OCI-LY3 (cell line): ENCODE data around the gene TBC1D5.
"Not testable (repeated sequence)": the region's sequence is repeated elsewhere in the genome, so short reads cannot be mapped to it uniquely, and the experiment has no call there.

ENCODE experiments used
- H2AFZ ChIP-seq: fragments of 200-600, 300-600 bp; shearing (Covaris generic); 2 replicates; pipeline ENCODE4 v1.6.0; 2014; ENCODE audit warnings: antibody characterized with exemption, low read depth, low read length
- H3K27ac ChIP-seq: fragments of 200-600, 300-600 bp; sonication (generic); 2 replicates; pipeline ENCODE4 v1.5.1; 2014; ENCODE audit warnings: mild to moderate bottlenecking, low read length, moderate library complexity, mixed read lengths
- H3K27me3 ChIP-seq: fragments of 200-600, 300-600 bp; sonication (generic); 2 replicates; pipeline ENCODE4 v1.6.1; 2014; ENCODE audit warnings: low read depth, low read length, mixed read lengths
- H3K36me3 ChIP-seq: fragments of 200-600, 300-600 bp; sonication (generic); replicated peaks from 2 replicates; pipeline ENCODE3; 2014; ENCODE audit warnings: low read depth, low read length, mixed read lengths
- H3K4me1 ChIP-seq: fragments of 300-600, 200-600 bp; sonication (generic); 2 replicates; pipeline ENCODE4 v1.6.1; 2014; ENCODE audit warnings: low read length, mixed read lengths
- H3K4me2 ChIP-seq: fragments of 200-600, 300-600 bp; sonication (generic); 2 replicates; pipeline ENCODE4 v1.6.1; 2014; ENCODE audit warnings: low read length, mixed read lengths
- H3K4me3 ChIP-seq: fragments of 300-600, 200-600 bp; sonication (generic); 2 replicates; pipeline ENCODE4 v1.5.1; 2014; ENCODE audit warnings: antibody characterized with exemption, mild to moderate bottlenecking, low read length, moderate library complexity
- H3K79me2 ChIP-seq: fragments of 300-600, 200-600 bp; shearing (Covaris generic); 2 replicates; pipeline ENCODE4 v1.6.1; 2014; ENCODE audit warnings: mild to moderate bottlenecking, low read length, mixed read lengths
- H3K9ac ChIP-seq: fragments of 300-600, 200-600 bp; shearing (Covaris generic); 2 replicates; pipeline ENCODE4 v1.6.0; 2014; ENCODE audit warnings: mild to moderate bottlenecking, low read length, moderate library complexity
- H3K9me3 ChIP-seq: fragments of 200-600, 300-600 bp; shearing (Covaris generic); 2 replicates; pipeline ENCODE4 v1.6.1; 2014; ENCODE audit warnings: low read length, mixed read lengths; ENCODE audit not compliant: insufficient read depth
- H4K20me1 ChIP-seq: fragments of 200-600, 300-600 bp; sonication (generic); 2 replicates; pipeline ENCODE4 v1.6.1; 2016; ENCODE audit warnings: low read length, mixed read lengths; ENCODE audit not compliant: insufficient read depth
- EZH2phosphoT487 ChIP-seq: fragments of 200-600 bp; shearing (Covaris generic); IDR thresholded peaks from 2 replicates; pipeline ENCODE4 v1.6.1; 2018; ENCODE audit warnings: antibody characterized with exemption, mixed run types, low read depth
- TF ChIP-seq, protein P1 (sequence below): fragments of 200-600, 300-600 bp; sonication (generic); IDR thresholded peaks from 2 replicates; pipeline ENCODE4 v1.5.1; 2014; ENCODE audit warnings: antibody characterized with exemption, low read length, low read depth

The TBC1D5 gene

DNA sequence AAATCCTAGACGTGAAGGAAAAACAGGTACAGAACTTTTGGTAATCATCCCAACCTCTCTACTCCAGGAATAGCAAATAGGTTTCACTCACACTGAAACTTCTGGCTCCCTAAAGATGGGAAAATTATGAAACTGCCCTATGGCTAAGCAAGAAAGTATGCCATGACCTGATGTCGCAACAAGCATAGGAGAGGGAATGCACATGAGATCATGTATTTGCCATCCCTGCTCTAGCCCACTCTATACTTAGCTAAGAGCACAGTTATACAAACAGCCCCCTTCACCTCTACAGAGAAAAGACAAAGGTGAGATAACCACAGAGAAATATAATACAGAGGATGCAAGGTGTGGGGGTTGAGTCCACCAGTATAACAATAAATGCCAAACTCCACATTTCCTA lies 102.7 kb downstream of the TBC1D5 start:
- Histone ChIP-seq H3K36me3 (no peaks in the 10 kb centered on the region), H3K4me2 (no peak overlapping the region), H4K20me1 (peaks cover 11% of the 10 kb centered on the region; the same call in 1 of the 2 replicates), H3K79me2 (peaks cover 5% of the 10 kb centered on the region; the same call in 1 of the 2 replicates), H2AFZ (no peak overlapping the region), H3K4me3 (no peak overlapping the region), H3K4me1 (no peaks in the 10 kb centered on the region), H3K9ac (no peak overlapping the region), H3K27me3 (no peaks in the 10 kb centered on the region), H3K27ac (no peak overlapping the region), H3K9me3 (no peaks in the 10 kb centered on the region)
- TF ChIP-seq, protein P1, sequence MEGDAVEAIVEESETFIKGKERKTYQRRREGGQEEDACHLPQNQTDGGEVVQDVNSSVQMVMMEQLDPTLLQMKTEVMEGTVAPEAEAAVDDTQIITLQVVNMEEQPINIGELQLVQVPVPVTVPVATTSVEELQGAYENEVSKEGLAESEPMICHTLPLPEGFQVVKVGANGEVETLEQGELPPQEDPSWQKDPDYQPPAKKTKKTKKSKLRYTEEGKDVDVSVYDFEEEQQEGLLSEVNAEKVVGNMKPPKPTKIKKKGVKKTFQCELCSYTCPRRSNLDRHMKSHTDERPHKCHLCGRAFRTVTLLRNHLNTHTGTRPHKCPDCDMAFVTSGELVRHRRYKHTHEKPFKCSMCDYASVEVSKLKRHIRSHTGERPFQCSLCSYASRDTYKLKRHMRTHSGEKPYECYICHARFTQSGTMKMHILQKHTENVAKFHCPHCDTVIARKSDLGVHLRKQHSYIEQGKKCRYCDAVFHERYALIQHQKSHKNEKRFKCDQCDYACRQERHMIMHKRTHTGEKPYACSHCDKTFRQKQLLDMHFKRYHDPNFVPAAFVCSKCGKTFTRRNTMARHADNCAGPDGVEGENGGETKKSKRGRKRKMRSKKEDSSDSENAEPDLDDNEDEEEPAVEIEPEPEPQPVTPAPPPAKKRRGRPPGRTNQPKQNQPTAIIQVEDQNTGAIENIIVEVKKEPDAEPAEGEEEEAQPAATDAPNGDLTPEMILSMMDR: no peak
- TF ChIP-seq EZH2phosphoT487: no peak

DNA sequence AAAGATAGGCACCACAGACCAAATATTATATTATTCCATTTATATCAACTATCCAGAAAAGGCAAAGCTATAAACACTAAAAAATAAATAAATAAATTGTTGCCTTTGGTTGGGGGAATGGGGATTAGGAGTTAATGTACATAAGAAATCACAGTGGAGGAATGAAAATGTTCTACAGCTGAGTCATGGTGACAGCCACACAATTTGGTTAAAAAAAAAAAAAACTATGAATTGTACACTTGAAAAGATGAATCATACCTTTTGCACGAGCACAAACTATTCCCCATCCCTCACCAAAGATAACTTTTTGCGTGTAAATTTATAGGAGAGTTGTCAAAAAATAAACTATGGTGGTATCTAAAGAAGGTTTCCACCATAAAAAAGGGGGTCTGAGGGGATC lies 103.2 kb downstream of the TBC1D5 start:
- H3K27me3 ChIP-seq: no peaks in the 10 kb centered on the region
- no peak overlapping the region for H2AFZ ChIP-seq
- no peak overlapping the region for H3K9ac ChIP-seq
- H3K4me2 ChIP-seq: no peak overlapping the region
- no peaks in the 10 kb centered on the region for H3K36me3 ChIP-seq
- no peaks in the 10 kb centered on the region for H3K9me3 ChIP-seq
- H3K79me2 ChIP-seq: peaks cover 5% of the 10 kb centered on the region; the same call in 1 of the 2 replicates
- TF ChIP-seq, protein P1: no peak
- TF ChIP-seq EZH2phosphoT487: no peak
- H3K4me3 ChIP-seq: no peak overlapping the region
- H3K27ac ChIP-seq: no peak overlapping the region
- H4K20me1 ChIP-seq: peaks cover 11% of the 10 kb centered on the region; the same call in 1 of the 2 replicates
- H3K4me1 ChIP-seq: no peaks in the 10 kb centered on the region

DNA sequence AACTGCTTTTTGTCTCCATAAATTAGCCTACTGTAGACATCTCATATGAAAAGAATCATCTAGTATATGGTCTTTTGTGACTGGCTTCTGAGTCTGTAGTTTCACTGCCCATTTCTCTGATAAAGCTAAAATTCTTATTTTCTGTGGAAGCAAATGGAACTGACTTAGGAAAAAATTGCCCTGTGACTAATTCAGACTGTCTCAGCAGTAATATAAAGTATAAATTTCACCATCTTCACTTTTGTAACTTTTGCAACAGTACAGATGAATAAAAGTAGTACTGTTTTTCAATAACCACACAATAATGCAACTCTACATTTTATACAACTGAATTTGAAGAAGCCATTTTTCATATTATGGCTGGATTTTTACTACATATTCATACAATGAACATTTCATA lies 104.1 kb downstream of the TBC1D5 start:
- no peak overlapping the region for H3K27ac ChIP-seq
- H3K79me2 ChIP-seq: peaks cover 5% of the 10 kb centered on the region; the same call in 1 of the 2 replicates
- no peaks in the 10 kb centered on the region for H3K36me3 ChIP-seq
- H3K4me1 ChIP-seq: no peaks in the 10 kb centered on the region
- H3K4me3 ChIP-seq: no peak overlapping the region
- H3K9me3 ChIP-seq: no peaks in the 10 kb centered on the region
- no peak overlapping the region for H3K9ac ChIP-seq
- H4K20me1 ChIP-seq: peaks cover 11% of the 10 kb centered on the region; the same call in 1 of the 2 replicates
- no peaks in the 10 kb centered on the region for H3K27me3 ChIP-seq
- no peak overlapping the region for H3K4me2 ChIP-seq
- TF ChIP-seq EZH2phosphoT487: no peak
- TF ChIP-seq, protein P1: no peak
- H2AFZ ChIP-seq: no peak overlapping the region

DNA sequence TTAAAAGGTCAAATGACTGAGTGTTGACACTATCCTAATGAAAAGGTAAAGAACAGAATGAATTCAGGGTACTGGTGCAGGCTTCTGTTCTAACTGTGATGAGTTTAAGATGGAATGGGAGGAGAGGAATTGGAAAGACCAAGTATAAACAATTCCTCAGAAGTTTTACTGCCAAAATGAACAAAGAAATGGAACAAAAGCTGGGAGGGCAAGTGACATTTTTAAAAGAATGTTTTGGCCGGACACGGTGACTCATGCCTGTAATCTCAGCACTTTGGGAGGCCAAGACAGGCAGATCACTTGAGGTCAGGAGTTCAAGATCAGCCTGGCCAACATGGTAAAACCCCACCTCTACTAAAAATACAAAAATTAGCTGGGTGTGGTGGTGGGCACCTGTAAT lies 106.8 kb downstream of the TBC1D5 start:
- not testable (repeated sequence) for H3K9ac ChIP-seq, H3K27me3 ChIP-seq, H3K36me3 ChIP-seq, H3K79me2 ChIP-seq, H3K4me1 ChIP-seq, H3K4me3 ChIP-seq, H3K9me3 ChIP-seq, H3K4me2 ChIP-seq, H2AFZ ChIP-seq, H3K27ac ChIP-seq
- H4K20me1 ChIP-seq: peaks cover 19% of the 10 kb centered on the region

DNA sequence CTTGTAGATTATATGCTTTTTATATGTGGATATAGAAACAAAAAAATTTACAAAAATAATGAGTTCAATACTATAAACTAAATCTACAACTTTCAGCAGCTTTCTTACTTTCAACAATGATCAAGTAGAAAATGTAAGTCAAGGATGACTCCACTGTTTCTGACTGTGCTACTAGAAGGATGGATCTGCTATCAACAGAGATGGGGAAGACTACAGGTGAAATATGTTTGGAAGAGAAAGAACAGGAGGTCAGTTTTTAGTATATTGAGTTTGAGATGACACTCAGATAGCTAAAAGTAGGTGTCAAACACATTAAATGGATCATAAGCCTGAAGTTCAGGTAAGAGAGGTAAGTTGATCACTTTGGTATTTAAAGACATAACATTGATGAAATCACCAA lies 107.5 kb downstream of the TBC1D5 start:
- Histone ChIP-seq H3K27me3 (no peaks in the 10 kb centered on the region), H3K9me3 (no peaks in the 10 kb centered on the region), H3K4me2 (no peak overlapping the region), H3K27ac (no peak overlapping the region), H3K36me3 (no peaks in the 10 kb centered on the region), H2AFZ (no peak overlapping the region), H4K20me1 (peaks cover 18% of the 10 kb centered on the region), H3K79me2 (peaks cover 5% of the 10 kb centered on the region; the same call in 1 of the 2 replicates), H3K4me3 (no peak overlapping the region), H3K4me1 (peaks cover 2% of the 10 kb centered on the region; the same call in 1 of the 2 replicates), H3K9ac (no peak overlapping the region)
- TF ChIP-seq EZH2phosphoT487: no peak
- TF ChIP-seq, protein P1: no peak
